Thyroid gland (tissue), 4 donors: Measurements from ENCODE around the gene CCDC157.

Experiments used
- CTCF ChIP-seq, 6 experiments: fragments of 200-600 bp in 3 of 6; fragments of 450-650 bp in 3 of 6; sonication (generic) in 3 of 6; IDR thresholded peaks; one replicate each; pipeline ENCODE4 v1.5.1; 2016 to 2019; ENCODE audit warnings: antibody characterized with exemption in 6 of 6, mild to moderate bottlenecking in 2 of 6, inconsistent platforms in 1 of 6, moderate library complexity in 1 of 6
- POLR2A ChIP-seq, 2 donors: fragments of 450-650 bp; IDR thresholded peaks; one replicate each; pipeline ENCODE4 v1.6.1; 2017; ENCODE audit warnings: antibody characterized with exemption in 2 of 2, mild to moderate bottlenecking in 2 of 2, moderate library complexity in 1 of 2

GRCh38 chr22:30399718-30400117 is 42.9 kb downstream of the CCDC157 start:
- TF ChIP-seq POLR2A (IDR thresholded peaks at IDR 0.05) (no peak), CTCF (IDR thresholded peaks at IDR 0.05) (no peak)
